WERI-Rb-1 (cell line): Measurements from ENCODE around the gene SLC9A1.
A peak's percentile ranks its signal among the peaks of the same experiment; 100 is the strongest.

Experiments
- DNase-seq: peaks from one replicate; pipeline ENCODE4 v3.0.0-alpha.2; 2020
- H3K27ac ChIP-seq: fragments of 250-450 bp; sonication (Bioruptor Pico); 2 replicates; pipeline ENCODE4 v1.5.1; 2020; ENCODE audit warnings: mild to moderate bottlenecking, moderate library complexity
- H3K27me3 ChIP-seq: fragments of 250-450 bp; sonication (Bioruptor Pico); 2 replicates; pipeline ENCODE4 v1.5.1; 2021; ENCODE audit warnings: mild to moderate bottlenecking, low read depth, moderate library complexity; ENCODE audit not compliant: insufficient read depth, severe bottlenecking
- H3K36me3 ChIP-seq: fragments of 250-450 bp; sonication (Bioruptor Pico); 2 replicates; pipeline ENCODE4 v1.5.1; 2020; ENCODE audit warnings: mild to moderate bottlenecking, moderate library complexity
- H3K4me3 ChIP-seq: 2 replicates; pipeline ENCODE4 v1.5.1; 2011; ENCODE audit warnings: low read depth, mild to moderate bottlenecking, control low read depth, low read length
- H3K9me3 ChIP-seq: fragments of 250-450 bp; sonication (Bioruptor Pico); 2 replicates; pipeline ENCODE4 v1.5.1; 2021; ENCODE audit warnings: mild to moderate bottlenecking, moderate library complexity; ENCODE audit not compliant: severe bottlenecking
- CTCF ChIP-seq: IDR thresholded peaks from 2 replicates; pipeline ENCODE4 v1.5.1; 2011; ENCODE audit warnings: low read depth, mild to moderate bottlenecking, control low read depth, inconsistent platforms, low read length

SLC9A1 gene

GRCh38 chr1:27166351-27166802 lies 11.5 kb upstream of the SLC9A1 start:
- no peaks in the 10 kb centered on the region for H3K36me3 ChIP-seq
- DNase-seq = no peak
- no peaks in the 10 kb centered on the region for H3K9me3 ChIP-seq
- H3K27ac ChIP-seq = no peak overlapping the region
- H3K4me3 ChIP-seq = no peak overlapping the region
- H3K27me3 ChIP-seq = no peaks in the 10 kb centered on the region
- TF ChIP-seq CTCF = no peak

- no peak for TF ChIP-seq CTCF
- Histone ChIP-seq H3K27me3 (no peaks in the 10 kb centered on the region), H3K27ac (no peak overlapping the region), H3K36me3 (no peaks in the 10 kb centered on the region), H3K9me3 (no peaks in the 10 kb centered on the region), H3K4me3 (no peak overlapping the region)
- DNase-seq = no peak
Measured at GRCh38 chr1:27163093-27163492, 8.2 kb upstream of the SLC9A1 start.

DNA sequence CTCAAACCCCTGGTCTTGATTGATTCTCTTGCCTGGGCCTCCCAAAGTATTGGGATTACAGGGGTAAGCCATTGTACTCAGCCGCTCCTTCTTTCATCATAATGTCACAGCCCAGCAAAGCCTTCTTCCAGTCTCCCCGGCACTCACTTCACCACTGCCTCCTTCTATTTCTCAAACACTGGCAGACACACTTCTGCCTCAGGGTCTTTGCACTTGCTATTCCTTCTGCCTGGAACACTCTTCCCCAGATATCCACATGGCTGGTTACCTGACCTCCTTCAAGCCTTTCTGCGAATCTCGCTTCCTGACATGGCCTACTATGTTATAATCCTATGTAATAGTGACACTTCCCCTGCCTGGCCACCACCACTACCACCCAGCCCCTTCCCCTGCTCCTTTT lies 7.2 kb upstream of the SLC9A1 start:
- no peak overlapping the region for H3K4me3 ChIP-seq
- H3K27me3 ChIP-seq = no peaks in the 10 kb centered on the region
- no peak for DNase-seq
- H3K36me3 ChIP-seq = no peaks in the 10 kb centered on the region
- no peaks in the 10 kb centered on the region for H3K9me3 ChIP-seq
- TF ChIP-seq CTCF = no peak
- H3K27ac ChIP-seq = no peak overlapping the region

- H3K27me3 ChIP-seq = no peaks in the 10 kb centered on the region
- H3K4me3 ChIP-seq = no peak overlapping the region
- no peaks in the 10 kb centered on the region for H3K9me3 ChIP-seq
- TF ChIP-seq CTCF = no peak
- H3K36me3 ChIP-seq = no peaks in the 10 kb centered on the region
- DNase-seq = no peak
- H3K27ac ChIP-seq = no peak overlapping the region
Measured at GRCh38 chr1:27161594-27161993, 6.7 kb upstream of the SLC9A1 start.

- no peaks in the 10 kb centered on the region for H3K27me3 ChIP-seq
- H3K27ac ChIP-seq = no peak overlapping the region
- DNase-seq = no peak
- no peaks in the 10 kb centered on the region for H3K9me3 ChIP-seq
- H3K36me3 ChIP-seq = no peaks in the 10 kb centered on the region
- no peak for TF ChIP-seq CTCF
- no peak overlapping the region for H3K4me3 ChIP-seq
Measured at GRCh38 chr1:27157194-27157593, 2.3 kb upstream of the SLC9A1 start.

GRCh38 chr1:27154469-27154990 lies 395 bp downstream of the SLC9A1 start:
- H3K27ac ChIP-seq = peak overlapping the region; percentile 57

More at GRCh38 chr1:27154469-27154990, 395 bp downstream of the SLC9A1 start:
- DNase-seq = no peak
- Histone ChIP-seq H3K9me3 (no peaks in the 10 kb centered on the region), H3K27me3 (no peaks in the 10 kb centered on the region), H3K36me3 (no peaks in the 10 kb centered on the region), H3K4me3 (peak overlapping the region; percentile 67)
- TF ChIP-seq CTCF = no peak
